Stimulated activated CD4-positive, alpha-beta T cell treated with anti-CD3 and anti-CD28 coated beads, TNF-alpha, amount 100 ng/mL, for 48 hours (primary cell): Measurements from ENCODE around the gene CTDSPL.

Source experiments
- DNase-seq, 3 donors: peaks; one replicate each; pipeline ENCODE4 v3.0.0-alpha.2; 2020; ENCODE audit warnings: low read depth in 3 of 3

CTDSPL gene

DNA sequence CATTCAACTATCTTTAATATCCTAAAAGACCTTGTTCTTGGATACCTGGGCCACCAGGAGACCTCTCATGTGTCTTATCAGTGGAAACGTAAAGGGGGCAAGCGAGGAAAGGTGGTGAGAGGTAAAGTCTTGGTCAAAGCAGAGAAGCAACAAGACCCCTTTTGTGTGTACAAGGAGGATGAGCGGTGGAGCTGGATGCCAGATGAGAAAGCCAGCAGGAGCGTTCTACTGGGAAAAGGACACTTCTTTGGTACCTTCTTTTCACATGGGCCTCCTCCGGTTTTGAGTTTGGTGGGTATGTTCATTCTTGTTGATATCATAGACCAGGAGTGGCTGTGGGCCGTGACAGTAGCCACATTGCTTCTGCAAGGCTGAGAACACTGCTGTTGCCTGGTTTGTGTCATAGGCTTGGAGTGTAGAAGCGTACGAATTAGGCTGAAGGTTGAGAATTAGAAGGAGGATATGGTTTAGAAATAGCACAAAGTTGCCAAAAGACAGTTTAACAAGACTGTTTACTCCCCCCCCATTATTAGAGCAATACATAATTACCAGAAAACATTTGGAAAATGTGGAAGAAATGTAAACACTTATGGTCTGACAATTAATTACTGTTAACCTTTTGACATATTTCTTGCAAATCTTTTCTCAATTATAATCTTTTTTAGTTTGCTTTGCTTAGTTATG lies 82.1 kb downstream of the CTDSPL start:
- DNase-seq: no peak

DNA sequence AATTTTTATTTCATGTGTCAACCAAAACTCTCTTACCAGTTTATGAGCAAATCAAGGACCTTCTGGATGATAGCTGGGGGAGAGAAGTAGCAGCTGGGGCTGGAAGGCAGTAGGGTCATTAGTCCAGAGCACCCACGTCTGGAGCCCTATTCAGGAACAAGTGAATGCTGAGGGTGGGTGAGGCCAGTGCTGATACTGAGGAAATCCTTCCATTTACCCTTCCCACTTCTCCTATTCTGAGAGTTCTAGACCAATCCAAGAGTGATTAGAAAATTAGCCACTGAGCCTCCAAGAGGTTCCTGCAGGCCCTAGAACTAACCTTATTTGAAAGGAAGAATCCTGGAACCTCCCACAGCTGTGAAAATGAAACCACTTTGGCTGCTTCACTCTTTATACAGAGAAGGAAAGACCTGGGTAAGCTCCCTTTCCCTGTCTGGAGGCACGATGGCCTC lies 82.7 kb downstream of the CTDSPL start:
- DNase-seq: no peak

DNA sequence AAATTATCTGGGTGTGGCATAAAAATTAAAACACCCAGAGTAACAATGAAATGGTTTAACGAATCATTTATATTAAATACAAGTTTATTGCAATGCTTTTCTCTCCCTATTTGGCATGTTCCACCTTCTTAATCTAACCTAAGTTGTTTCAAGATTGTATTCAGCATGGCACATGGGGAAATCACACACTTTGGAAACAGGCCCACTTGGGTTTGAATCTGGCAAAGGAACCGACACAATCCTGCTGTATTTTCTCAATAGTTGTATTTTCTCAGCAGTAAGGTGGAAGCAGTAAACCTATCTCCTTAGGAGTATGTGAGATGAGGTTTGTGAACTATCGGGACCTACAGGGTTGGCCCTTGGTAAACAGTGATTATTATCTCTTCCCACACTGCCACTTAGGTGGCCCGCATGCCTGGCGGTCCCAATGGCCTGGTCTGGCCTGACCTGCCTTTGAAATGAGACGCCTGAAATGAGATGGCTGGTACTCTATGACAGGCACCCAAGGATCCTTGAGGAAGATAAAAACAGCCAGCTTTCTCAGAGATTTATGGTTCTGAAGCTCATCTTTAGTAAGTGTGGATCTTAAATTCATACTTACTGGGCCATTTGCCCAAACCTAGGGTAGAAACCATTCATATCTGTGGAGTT lies 83.6 kb downstream of the CTDSPL start:
- DNase-seq: no peak

DNA sequence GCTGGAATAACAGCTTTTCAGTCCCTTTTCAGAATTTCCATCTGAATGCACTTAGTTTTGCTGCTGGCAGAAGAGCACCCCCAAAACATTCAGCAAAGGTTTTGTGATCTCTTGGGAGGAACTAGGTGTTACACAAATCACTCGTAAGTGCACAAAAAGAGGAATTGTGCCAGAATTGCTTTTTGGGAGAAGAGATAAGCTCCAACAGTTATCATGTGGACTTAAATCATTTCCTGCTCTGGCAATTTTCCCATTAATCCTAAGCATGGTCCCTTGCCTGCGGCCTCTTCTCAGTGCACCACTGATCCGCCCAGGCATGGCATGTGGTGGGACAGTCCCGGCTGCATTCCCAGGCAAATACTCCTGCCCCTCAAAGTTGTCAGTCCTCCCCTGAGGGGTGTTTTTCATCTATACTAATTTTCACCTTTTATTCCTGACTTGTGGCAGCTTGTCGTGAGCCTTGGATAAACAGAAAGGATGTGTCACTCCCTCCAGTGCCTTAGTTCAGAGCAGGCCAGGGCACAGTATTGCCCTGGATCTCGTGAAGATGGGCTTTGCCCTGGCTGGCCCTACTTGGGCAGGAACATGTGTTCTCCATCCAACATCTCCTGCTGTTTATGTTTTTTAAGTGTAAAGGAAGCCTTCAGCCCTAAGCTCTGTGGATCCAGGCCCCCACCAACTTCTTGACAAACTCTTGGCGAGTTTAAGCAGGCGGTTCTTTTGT lies 84.3 kb downstream of the CTDSPL start:
- no peak for DNase-seq

DNA sequence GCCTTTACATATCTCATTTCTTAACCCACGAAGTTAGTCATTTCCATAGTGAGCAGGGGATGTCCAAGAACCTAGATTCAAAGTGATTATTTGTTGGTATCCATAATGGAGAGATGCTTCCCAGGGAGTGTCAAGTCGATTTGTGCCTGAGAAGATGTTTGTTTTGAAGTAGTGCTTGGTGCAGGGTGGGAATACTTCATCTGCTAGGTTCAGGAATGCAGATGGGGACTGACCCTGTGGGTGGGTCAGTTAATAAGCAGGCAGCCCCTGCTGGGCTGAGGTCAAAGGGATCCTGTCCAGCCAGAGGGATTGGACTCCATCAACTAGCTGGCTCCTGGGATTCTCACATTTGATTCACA lies 84.8 kb downstream of the CTDSPL start:
- DNase-seq: no peak

DNA sequence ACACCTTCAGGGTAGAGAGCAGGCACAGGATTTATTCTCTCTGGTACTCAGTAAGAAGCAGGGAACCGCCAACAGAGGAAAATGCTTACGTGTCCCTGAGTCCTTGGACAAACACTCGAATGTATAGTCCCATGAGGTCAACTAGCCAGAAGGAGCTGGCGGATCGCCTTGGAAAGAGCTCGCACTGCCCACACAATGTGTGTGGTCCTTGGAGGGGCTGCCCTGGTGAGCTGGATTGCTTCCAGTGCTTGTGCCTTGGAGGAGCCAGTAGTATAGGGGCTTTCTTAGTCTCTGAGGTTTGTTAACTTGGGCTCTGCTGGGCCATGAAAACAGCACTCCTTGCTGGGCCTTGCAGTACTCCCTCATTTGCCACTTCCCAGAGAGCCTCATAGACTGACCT lies 88.2 kb downstream of the CTDSPL start:
- no peak for DNase-seq

DNA sequence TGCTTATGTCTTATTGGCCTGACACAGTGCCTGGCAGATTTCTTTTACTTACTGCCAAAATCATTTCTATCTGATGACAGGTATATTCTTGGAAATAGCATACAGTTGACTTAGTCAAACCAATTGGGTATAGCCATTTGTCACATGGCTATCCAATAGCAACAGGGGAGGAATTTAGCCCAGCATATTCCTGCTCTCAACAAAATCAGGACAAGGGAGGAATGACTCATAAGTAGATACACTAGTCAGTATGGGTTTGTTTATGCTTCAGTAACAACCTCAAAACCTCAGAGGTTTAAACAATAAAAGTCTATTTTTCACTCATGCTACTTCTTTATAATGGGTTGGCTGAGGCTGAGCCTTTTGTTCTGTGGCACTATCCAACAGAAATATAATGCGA lies 90.9 kb downstream of the CTDSPL start:
- no peak for DNase-seq

DNA sequence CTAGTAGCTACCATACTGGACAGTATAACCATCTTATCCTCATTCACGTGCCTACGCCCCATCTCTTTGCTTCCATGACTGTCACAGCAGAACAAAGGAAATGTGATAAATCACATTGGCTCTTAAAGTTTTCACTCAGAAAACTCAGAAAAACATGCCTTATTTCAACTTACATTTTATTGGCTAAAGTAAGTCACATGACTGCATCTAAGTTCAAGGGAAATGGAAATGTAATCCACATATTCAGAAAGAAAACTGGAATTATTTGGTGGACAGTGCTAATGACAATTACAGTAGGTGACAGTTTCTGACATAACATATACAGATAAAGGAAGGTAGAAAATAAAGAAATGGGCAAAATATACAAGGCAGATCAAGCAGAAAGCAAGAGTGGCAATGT lies 91.5 kb downstream of the CTDSPL start:
- no peak for DNase-seq

DNA sequence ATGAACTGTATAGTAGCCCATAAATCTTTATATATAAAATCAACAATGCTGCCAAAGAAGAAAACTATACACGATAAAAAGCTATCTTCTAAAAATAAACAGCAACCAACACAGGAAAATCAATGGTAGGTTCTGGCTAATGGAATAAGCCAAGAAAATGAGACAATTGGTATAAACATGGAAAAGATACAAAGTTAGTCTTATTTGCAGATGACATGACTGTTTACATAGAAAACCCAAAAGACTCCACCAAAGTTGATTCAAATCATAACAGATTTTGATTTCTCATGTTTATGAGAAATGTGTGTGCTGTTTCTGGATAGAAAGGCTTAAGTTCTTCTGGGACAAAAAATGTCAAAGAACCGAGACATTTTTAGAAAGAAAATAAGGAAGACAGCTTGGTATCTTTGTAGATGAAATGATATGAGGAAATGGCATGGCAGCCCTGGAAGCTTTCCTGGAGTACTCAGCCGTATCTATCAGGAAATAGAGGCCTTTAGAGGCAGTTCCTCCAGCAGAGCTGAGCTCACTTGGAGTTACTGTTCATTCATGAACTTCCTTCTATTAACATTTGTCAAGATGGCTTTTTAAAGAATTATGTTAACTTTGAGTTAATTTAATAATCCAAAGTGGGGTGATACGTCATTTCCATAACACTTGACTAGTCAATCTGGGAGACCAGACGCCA lies 92.2 kb downstream of the CTDSPL start:
- no peak for DNase-seq

DNA sequence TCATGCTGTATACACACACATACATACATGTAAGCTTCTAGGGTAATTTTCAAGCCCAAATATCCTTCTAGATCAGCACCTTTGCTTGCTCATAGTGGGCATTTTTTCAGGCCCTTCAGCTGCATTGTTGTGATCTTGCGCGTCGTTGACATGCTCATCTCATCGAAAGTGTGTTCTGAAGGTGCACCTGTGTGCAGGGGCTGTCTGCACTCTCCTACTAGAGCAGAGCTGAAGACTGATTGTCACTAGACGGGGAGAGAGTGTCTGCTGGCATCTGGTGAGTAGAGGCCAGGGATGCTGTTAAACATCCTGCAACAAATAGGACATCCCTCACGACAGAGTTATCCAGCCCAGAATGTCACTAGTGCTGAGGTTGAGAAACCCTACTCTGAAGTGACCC lies 93.2 kb downstream of the CTDSPL start:
- no peak for DNase-seq

DNA sequence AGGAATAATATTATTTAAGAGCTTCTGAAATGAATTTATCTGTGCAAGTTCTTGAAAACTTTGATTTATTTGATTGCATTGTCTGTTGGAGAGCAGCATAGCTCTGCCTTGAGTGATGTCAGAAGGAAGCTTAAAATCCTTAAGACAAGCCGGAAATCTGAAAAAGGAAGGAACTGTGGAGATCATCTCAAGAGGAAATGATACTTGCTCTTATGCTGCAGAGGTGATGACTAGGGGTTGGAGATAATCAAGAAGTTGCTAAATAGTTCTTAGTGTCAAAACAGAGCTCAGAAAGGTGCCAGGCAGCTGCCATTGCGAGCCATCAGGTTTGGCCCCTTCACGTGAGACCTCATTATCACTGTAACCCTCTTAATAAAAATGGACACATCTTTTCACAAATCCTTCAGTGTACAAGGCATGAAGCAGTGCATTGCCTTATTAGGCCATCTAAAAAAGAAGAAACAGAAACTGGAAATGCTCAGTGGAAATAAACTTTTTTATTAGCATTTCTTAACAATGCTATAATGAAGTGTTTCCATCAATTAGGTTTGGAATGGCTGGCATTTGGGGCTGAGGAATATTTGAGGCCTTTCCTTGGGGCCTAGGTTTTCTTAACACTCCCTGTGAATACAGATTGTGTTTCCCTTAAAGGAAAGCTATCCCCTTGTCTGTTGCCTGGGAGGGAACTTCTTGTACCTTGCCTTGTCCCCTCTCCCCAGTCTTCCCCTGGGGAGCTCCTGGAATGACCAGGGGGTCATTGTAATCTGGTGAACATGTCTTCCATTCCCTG lies 94.4 kb downstream of the CTDSPL start:
- DNase-seq: no peak

DNA sequence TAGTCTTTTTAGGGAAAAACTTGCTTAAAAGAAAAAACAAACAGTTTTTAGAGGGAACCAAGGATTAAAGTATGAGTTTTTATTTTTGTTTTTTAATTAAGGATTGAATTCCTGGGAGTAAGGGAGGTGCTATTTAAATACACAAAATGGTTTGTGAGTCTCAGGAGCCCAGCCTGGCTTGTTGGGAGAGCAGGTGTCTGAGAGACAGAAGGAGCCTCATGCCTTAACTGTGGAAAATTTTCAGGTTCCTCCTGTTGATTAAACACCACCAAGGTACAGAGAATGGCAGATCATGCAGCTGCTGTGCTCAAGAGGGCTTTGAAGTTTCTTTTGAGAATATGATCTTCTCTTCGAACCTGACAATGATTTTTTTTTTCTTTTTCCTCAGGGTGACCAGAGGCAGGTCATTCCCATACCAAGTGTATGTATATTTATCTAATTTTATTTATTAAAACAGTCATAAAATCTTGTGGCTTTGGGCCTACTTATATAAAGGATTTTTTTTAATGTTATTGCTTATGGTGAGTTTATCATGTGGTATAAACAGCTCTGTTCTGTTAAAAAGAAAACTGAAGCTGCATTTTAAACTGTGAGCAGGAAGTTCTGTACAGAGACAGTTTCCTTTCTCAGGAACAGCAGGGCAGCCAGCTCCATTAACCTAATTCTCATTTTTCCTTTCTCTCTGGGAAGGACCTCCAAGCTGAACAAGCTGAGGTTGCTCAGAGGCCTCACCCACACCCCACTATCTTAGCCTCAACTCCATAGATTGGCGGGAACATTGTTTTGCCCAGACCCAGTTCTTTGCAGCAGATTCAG lies 95.3 kb downstream of the CTDSPL start:
- DNase-seq: no peak

DNA sequence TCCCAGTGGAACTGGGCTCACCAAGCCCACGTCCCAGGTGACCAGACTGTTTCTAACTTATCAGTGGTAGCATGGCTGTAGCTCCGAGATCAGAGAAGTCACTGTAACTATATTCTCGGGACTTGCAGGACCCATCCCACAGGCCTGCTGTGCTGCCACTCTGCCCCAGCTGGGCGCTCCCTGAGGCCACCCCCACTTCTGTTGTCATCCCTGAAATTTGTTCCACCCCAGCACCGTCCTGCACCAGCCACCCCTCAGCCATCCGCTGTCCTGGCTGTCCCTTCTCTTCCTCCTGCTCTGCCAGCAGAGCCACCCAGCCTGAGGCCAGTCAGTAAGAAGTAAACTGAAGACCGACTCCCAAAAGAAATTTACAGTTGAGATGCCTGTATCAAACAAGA lies 95.9 kb downstream of the CTDSPL start:
- DNase-seq: no peak

DNA sequence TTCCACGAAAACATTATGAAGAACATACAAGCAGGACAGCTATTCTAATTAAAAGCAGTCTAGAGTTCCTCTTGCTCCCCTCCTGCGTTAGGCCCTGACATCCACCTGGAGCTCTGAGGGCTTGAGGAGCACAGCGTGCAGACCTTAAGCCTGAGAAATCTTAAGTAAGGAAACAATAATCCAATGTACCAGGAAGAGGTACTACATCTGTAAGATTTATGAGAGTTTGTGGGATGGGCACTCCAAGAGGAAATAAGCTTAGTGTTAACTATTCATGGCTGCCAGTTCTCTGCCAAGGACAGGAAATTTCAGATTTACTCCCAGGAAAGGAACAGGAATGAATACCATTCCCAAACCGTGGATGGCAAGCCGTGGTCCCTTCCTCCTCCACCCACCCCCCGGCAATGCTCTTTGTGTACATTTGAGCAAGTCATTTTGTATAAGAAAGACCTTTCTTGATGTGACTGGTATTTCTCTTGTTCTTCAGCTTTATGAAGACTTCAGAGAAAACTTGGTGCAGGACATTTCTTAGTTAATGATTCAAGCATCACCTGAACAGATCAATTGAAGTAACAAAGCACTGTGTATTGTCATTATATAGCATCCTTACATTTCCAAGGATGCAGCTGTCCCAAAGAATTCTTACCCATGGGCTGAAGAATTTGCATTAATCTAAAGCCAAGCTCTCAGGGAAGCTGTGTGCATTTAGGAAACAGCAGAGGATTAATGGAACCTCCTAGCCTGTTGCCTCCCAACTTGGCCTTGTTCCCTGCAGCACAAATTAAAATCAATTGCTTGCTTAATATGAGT lies 100.1 kb downstream of the CTDSPL start:
- DNase-seq: no peak

DNA sequence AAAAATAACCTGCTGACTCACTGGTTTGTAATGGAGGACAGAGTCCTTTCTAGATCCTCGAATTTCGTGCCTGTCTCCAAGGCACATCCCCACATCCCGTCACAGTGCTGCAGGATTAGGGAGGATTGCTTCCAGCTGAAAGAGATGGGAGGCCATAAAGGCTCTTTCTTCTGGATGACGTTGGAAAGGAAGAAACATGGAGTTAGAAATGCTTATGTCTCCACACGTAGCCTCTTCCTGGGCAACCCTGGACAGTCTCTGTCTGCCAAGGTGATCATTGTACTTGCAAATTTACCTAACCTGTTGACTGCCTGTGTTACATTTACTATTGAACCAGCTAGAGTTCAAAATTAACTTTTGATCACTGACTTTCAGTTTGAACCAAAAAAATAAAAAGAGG lies 101.3 kb downstream of the CTDSPL start:
- DNase-seq: no peak

DNA sequence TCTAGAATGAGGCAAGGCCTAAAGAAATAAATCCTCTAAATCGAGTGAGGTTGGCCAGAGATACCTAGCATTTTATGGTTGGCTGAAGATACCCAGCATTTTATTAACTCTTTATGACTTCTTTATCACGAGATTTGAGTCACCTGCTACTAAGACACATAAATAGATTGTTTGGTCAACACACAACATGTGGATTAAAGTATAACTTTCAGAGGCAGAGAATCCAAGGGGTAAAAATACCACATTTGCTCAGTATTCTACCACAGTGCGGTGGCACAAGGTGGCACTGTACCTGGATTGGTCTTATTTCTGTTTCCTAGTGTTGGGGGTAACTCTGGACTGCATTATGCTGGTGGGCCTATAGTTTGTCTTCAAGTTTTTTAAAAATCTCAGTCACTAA lies 102.0 kb downstream of the CTDSPL start:
- no peak for DNase-seq

DNA sequence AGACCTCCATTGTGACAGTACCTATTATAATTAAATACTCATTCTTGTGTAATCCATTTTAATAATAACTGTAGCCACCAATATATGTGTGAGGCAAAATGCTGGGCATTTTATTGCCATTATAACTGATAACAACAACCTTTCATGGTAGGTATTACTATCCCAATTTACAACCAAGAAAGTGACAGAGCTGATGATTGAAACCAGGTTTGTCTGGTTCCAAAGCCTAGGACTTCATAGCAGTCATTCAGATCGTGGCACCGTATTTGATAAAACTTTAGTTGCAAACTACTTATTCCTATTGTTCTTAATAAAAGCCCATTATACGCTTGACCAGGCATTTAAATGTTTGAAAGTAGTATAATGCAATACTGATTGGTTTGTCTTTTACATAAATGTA lies 102.5 kb downstream of the CTDSPL start:
- DNase-seq: no peak

DNA sequence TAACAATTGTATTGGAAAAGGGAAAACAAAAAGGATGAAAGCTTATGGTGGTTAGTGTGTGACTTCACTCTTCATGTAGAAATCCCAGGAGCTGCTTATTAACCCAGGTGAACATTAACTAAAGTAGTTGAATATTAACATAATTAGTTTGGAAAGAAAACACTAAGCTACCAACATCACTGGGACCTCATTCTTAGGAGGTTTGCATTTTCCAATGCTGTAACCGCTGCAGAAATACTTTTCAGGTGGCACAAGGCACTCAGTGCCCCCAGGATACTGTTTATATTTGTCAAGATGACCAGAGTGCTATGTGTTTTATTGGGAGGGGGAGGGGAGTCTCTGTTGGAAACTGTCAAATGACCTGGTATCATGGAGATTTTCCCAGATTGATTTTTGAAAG lies 103.0 kb downstream of the CTDSPL start:
- no peak for DNase-seq

DNA sequence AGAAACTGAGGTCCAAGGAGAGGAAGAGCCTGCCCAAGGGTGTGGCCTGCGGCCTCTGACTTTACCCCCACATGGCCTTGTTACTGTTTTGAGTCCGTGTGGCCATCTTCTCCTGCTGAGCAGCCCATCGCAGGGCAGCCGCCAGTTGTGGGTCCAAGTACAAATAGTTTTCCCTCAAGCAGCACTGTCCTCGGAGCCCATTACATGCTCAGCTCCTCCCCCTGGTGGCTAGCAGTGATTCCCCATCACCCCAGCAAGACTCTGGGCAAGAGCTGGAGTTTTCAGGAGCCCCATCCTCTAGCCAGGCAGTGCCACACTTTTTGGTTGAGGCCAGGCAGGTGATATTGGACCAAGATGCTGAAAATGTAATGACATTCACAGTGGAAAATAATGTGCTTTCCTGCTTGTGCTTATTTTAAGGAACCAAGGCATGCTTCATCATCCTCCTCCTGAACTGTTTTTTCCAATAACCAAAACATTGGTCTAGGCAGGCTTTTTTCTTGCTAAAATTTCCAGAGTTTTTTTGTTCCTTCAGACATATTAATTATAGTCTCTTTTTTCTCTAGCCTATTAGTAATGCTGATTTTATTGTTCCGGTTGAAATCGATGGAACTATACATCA lies 105.7 kb downstream of the CTDSPL start:
- peak; percentile 30 to 58 (median 37) for DNase-seq

DNA sequence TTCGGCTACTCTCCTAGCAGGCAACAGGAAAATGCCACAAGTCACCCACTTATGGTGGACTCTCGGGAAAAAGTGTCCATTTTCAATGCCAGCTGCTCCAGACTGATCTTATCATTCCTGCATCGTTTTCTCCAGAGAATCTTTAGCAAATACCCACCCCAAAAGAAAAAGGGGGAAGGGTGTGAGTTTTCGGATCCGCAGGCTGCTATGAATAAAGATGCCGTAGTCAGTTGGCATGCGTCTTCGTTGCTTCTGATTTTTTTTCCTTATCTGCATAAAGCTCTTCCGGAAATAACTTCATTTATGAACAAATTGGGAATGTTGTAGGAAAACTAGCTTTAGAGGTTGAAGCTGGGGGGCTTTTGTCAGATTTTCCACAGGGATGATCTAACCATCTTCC lies 106.5 kb downstream of the CTDSPL start:
- no peak for DNase-seq
